Measurements from ENCODE around the gene NCKAP5. TPM values are rescaled to one million over a fixed set of nuclear protein-coding genes. Genes with fewer than 3 reads are reported as not detected.

Gene NCKAP5
- total and polyA plus RNA-seq, 4 donors = 0.57 to 2.8 (median 2.4) TPM

DNA sequence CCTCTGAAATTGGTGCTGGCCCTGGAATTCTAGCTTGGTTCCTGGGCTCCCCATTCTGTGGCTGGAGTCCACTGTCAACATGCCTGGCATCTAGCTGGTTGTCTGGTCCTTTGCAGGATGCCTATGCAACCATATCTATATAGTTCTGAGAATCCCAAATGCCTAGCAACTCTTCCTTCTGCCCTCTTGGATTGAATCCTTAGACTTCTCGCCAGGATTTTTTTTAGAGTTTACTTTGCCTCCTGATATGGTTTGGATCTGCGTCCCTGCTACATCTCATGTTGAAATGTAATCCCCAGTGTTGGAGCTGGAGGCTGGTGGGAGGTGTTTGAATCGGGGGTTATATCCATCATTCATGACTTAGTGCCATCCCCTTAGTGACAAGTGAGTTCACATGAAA lies 833.3 kb downstream of the NCKAP5 start (continued):
- TF ChIP-seq, protein P1, sequence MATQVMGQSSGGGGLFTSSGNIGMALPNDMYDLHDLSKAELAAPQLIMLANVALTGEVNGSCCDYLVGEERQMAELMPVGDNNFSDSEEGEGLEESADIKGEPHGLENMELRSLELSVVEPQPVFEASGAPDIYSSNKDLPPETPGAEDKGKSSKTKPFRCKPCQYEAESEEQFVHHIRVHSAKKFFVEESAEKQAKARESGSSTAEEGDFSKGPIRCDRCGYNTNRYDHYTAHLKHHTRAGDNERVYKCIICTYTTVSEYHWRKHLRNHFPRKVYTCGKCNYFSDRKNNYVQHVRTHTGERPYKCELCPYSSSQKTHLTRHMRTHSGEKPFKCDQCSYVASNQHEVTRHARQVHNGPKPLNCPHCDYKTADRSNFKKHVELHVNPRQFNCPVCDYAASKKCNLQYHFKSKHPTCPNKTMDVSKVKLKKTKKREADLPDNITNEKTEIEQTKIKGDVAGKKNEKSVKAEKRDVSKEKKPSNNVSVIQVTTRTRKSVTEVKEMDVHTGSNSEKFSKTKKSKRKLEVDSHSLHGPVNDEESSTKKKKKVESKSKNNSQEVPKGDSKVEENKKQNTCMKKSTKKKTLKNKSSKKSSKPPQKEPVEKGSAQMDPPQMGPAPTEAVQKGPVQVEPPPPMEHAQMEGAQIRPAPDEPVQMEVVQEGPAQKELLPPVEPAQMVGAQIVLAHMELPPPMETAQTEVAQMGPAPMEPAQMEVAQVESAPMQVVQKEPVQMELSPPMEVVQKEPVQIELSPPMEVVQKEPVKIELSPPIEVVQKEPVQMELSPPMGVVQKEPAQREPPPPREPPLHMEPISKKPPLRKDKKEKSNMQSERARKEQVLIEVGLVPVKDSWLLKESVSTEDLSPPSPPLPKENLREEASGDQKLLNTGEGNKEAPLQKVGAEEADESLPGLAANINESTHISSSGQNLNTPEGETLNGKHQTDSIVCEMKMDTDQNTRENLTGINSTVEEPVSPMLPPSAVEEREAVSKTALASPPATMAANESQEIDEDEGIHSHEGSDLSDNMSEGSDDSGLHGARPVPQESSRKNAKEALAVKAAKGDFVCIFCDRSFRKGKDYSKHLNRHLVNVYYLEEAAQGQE (IDR thresholded peaks at IDR 0.05) = no peak
- TF ChIP-seq FOXA2 (IDR thresholded peaks at IDR 0.05) (no peak), GABPA (IDR thresholded peaks at IDR 0.05 in 1 of 2, conservative IDR thresholded peaks at IDR 0.05 in 1 of 2) (no peak)

DNA sequence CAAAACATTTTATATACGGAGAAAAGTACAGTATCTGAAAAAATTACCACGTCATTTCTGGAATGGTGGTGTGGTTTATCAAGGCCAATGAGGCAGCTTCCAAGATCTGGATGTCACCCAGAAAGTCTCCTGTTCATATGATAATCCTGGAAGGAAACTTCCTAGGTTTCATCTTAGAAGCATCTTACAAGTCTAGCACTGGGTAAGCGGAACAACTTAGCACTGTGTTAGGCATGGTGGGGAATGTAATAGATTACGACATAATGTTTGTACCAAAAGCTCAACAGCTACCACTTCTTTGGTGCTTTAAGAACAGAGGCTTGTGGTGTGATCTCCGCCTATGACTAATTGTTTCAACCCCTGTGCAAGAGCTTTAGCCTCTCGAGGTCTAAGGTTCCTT lies 835.2 kb downstream of the NCKAP5 start:
- TF ChIP-seq HNF4A (conservative IDR thresholded peaks at IDR 0.05) (no peak), YY1 (IDR thresholded peaks at IDR 0.05) (no peak), FOXA2 (IDR thresholded peaks at IDR 0.05) (no peak), JUND (IDR thresholded peaks at IDR 0.05) (no peak), HNF4G (IDR thresholded peaks at IDR 0.05) (no peak)
- TF ChIP-seq, protein P2, sequence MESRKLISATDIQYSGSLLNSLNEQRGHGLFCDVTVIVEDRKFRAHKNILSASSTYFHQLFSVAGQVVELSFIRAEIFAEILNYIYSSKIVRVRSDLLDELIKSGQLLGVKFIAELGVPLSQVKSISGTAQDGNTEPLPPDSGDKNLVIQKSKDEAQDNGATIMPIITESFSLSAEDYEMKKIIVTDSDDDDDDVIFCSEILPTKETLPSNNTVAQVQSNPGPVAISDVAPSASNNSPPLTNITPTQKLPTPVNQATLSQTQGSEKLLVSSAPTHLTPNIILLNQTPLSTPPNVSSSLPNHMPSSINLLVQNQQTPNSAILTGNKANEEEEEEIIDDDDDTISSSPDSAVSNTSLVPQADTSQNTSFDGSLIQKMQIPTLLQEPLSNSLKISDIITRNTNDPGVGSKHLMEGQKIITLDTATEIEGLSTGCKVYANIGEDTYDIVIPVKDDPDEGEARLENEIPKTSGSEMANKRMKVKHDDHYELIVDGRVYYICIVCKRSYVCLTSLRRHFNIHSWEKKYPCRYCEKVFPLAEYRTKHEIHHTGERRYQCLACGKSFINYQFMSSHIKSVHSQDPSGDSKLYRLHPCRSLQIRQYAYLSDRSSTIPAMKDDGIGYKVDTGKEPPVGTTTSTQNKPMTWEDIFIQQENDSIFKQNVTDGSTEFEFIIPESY (IDR thresholded peaks at IDR 0.05) = no peak
- H3K4me1 ChIP-seq (ENCODE audit: control insufficient read depth in 4 of 4, insufficient read depth in 4 of 4, low read length in 3 of 4) = no peaks in the 10 kb centered on the region
- no peak overlapping the region for H3K9ac ChIP-seq (ENCODE audit: low read depth in 1 of 2, low read length in 2 of 2)
- H3K27ac ChIP-seq (ENCODE audit: low read depth in 1 of 2, low read length in 2 of 2) = no peak overlapping the region
- DNase-seq (ENCODE audit: low spot score) = no peak
- H3K27me3 ChIP-seq (ENCODE audit: control insufficient read depth in 4 of 4, insufficient read depth in 4 of 4, low read length in 3 of 4) = no peaks in the 10 kb centered on the region
- no peaks in the 10 kb centered on the region for H3K9me3 ChIP-seq (ENCODE audit: control insufficient read depth in 4 of 4, low read length in 3 of 4)
- 92% methylated on average over 6 of the region's 6 CpGs for WGBS
- H3K36me3 ChIP-seq (ENCODE audit: control insufficient read depth in 4 of 4, insufficient read depth in 3 of 4, low read depth in 1 of 4, low read length in 3 of 4) = peaks cover 0 to 3% (median 0%) of the 10 kb centered on the region in 4 donors
- no peak overlapping the region for H3K4me3 ChIP-seq (ENCODE audit: low read depth in 1 of 3, low read length in 3 of 3)

DNA sequence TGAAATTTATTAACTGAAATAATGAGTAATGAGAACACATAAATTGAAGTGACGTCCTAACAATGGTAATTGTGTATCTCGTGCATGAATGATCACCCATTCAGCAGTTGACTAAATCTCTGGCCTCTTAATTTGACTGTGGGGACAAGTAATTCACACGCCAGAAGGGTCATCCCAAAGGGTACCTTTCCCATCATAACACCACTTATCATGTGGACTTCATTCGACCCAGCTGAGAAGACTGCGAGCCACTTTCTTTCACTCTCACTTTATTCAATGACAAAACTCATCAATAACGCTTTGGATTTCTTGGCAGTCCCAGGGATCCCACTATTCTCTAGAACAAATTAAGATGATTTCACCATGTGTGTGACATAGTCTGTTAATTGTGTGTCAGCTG lies 835.6 kb downstream of the NCKAP5 start:
- Histone ChIP-seq H3K4me3 (ENCODE audit: low read depth in 1 of 3, low read length in 3 of 3) (no peak overlapping the region), H3K9me3 (ENCODE audit: control insufficient read depth in 4 of 4, low read length in 3 of 4) (no peaks in the 10 kb centered on the region), H3K9ac (ENCODE audit: low read depth in 1 of 2, low read length in 2 of 2) (no peak overlapping the region), H3K36me3 (ENCODE audit: control insufficient read depth in 4 of 4, insufficient read depth in 3 of 4, low read depth in 1 of 4, low read length in 3 of 4) (peaks cover 0 to 3% (median under 1%) of the 10 kb centered on the region in 4 donors), H3K4me1 (ENCODE audit: control insufficient read depth in 4 of 4, insufficient read depth in 4 of 4, low read length in 3 of 4) (no peaks in the 10 kb centered on the region), H3K27ac (ENCODE audit: low read depth in 1 of 2, low read length in 2 of 2) (no peak overlapping the region), H3K27me3 (ENCODE audit: control insufficient read depth in 4 of 4, insufficient read depth in 4 of 4, low read length in 3 of 4) (no peaks in the 10 kb centered on the region)
- no peak for DNase-seq (ENCODE audit: low spot score)
- WGBS = 96% methylated on average over 6 of the region's 6 CpGs
- no peak for TF ChIP-seq GABPA (IDR thresholded peaks at IDR 0.05 in 1 of 2, conservative IDR thresholded peaks at IDR 0.05 in 1 of 2)
- TF ChIP-seq, protein P1 (IDR thresholded peaks at IDR 0.05) = no peak
- no peak for TF ChIP-seq TAF1 (conservative IDR thresholded peaks at IDR 0.05)
- TF ChIP-seq, protein P3, sequence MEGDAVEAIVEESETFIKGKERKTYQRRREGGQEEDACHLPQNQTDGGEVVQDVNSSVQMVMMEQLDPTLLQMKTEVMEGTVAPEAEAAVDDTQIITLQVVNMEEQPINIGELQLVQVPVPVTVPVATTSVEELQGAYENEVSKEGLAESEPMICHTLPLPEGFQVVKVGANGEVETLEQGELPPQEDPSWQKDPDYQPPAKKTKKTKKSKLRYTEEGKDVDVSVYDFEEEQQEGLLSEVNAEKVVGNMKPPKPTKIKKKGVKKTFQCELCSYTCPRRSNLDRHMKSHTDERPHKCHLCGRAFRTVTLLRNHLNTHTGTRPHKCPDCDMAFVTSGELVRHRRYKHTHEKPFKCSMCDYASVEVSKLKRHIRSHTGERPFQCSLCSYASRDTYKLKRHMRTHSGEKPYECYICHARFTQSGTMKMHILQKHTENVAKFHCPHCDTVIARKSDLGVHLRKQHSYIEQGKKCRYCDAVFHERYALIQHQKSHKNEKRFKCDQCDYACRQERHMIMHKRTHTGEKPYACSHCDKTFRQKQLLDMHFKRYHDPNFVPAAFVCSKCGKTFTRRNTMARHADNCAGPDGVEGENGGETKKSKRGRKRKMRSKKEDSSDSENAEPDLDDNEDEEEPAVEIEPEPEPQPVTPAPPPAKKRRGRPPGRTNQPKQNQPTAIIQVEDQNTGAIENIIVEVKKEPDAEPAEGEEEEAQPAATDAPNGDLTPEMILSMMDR (IDR thresholded peaks at IDR 0.05; ENCODE audit: low read depth, low read length, missing input control) = no peak
- TF ChIP-seq, protein P2 (IDR thresholded peaks at IDR 0.05) = no peak
- no peak for TF ChIP-seq JUND (IDR thresholded peaks at IDR 0.05)
- no peak for TF ChIP-seq HNF4G (IDR thresholded peaks at IDR 0.05)
- TF ChIP-seq SP1 (IDR thresholded peaks at IDR 0.05) = no peak
- TF ChIP-seq NR2F2 (IDR thresholded peaks at IDR 0.05) = no peak
- TF ChIP-seq RAD21 (IDR thresholded peaks at IDR 0.05) = no peak
